GM06990 (cell line): ENCODE measurements around the gene DYSF.

Experiments
- DNase-seq: peaks from one replicate; pipeline ENCODE4 v3.0.0-alpha.2; 2011; ENCODE audit not compliant: insufficient read length; ENCODE audit errors: extremely low read depth
- H3K27me3 ChIP-seq: replicated peaks from 2 replicates; pipeline ENCODE4 v1.6.0; 2011; ENCODE audit warnings: low read length; ENCODE audit not compliant: control insufficient read depth, insufficient read depth
- H3K36me3 ChIP-seq: 2 replicates; pipeline ENCODE4 v1.5.1; 2011; ENCODE audit warnings: low read length; ENCODE audit not compliant: control insufficient read depth, insufficient read depth
- H3K4me3 ChIP-seq: replicated peaks from 2 replicates; pipeline ENCODE4 v1.5.1; 2011; ENCODE audit warnings: low read depth, mild to moderate bottlenecking, control low read depth, low read length
- TF ChIP-seq, protein P1 (sequence below): IDR thresholded peaks from 2 replicates; pipeline ENCODE4 v1.5.1; 2011; ENCODE audit warnings: low read length, control low read depth, mild to moderate bottlenecking, inconsistent platforms; ENCODE audit not compliant: insufficient read depth, poor library complexity, severe bottlenecking

The DYSF gene

GRCh38 chr2:71683666-71684065 lies 230.3 kb downstream of the DYSF start:
- DNase-seq: no peak
- Histone ChIP-seq H3K27me3 (peaks cover 2% of the 10 kb centered on the region; the same call in 1 of the 2 replicates), H3K36me3 (no peaks in the 10 kb centered on the region), H3K4me3 (no peak overlapping the region)
- TF ChIP-seq, protein P1, sequence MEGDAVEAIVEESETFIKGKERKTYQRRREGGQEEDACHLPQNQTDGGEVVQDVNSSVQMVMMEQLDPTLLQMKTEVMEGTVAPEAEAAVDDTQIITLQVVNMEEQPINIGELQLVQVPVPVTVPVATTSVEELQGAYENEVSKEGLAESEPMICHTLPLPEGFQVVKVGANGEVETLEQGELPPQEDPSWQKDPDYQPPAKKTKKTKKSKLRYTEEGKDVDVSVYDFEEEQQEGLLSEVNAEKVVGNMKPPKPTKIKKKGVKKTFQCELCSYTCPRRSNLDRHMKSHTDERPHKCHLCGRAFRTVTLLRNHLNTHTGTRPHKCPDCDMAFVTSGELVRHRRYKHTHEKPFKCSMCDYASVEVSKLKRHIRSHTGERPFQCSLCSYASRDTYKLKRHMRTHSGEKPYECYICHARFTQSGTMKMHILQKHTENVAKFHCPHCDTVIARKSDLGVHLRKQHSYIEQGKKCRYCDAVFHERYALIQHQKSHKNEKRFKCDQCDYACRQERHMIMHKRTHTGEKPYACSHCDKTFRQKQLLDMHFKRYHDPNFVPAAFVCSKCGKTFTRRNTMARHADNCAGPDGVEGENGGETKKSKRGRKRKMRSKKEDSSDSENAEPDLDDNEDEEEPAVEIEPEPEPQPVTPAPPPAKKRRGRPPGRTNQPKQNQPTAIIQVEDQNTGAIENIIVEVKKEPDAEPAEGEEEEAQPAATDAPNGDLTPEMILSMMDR: no peak

DNA sequence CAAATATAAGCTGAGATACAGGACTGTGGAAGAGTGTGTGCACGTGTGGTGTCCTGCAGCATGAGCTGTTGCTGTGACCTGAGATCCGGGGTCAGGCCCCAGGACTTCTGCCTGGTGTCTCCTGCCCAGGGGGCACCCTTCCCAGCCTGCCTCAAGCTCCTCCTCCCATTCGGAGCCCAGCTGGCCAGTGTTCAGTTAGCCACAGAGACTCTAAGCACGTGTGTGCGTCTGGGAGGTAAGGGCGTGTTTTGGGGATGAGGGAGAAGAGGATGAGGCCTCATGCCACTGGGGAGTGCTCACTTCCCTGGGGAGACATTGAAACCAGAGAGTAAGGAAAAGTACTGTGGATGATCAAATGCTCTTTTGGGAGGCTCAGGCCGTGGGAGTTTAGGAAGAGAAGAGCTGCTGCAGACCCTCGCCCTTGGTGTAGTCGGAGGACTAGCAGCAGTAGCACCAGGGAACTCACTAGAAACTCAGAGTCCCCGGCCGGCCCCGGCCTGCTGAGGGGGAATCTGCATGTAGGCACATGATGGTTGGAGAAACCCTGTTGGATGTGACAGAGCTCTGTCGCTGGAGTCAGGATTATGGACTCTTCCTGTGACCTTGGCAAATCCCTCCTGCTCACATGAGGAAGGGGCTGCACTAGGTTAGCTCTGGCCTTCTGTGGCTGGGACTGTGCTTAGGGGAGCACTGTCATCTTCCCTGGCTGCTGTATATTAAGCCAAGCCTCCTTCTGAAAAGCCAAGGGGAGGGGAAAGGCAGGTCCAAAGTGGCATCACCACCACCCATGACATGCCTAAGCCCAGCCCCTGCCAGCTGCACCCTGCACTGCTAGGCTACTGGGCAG lies 231.1 kb downstream of the DYSF start:
- no peaks in the 10 kb centered on the region for H3K36me3 ChIP-seq
- no peak for DNase-seq
- TF ChIP-seq, protein P1: no peak
- H3K4me3 ChIP-seq: no peak overlapping the region
- H3K27me3 ChIP-seq: peaks cover 2% of the 10 kb centered on the region; the same call in 1 of the 2 replicates

GRCh38 chr2:71685073-71685848 lies 231.9 kb downstream of the DYSF start:
- Histone ChIP-seq H3K4me3 (no peak overlapping the region), H3K27me3 (peaks cover 2% of the 10 kb centered on the region; the same call in 1 of the 2 replicates), H3K36me3 (no peaks in the 10 kb centered on the region)
- no peak for DNase-seq
- TF ChIP-seq, protein P1: no peak

DNA sequence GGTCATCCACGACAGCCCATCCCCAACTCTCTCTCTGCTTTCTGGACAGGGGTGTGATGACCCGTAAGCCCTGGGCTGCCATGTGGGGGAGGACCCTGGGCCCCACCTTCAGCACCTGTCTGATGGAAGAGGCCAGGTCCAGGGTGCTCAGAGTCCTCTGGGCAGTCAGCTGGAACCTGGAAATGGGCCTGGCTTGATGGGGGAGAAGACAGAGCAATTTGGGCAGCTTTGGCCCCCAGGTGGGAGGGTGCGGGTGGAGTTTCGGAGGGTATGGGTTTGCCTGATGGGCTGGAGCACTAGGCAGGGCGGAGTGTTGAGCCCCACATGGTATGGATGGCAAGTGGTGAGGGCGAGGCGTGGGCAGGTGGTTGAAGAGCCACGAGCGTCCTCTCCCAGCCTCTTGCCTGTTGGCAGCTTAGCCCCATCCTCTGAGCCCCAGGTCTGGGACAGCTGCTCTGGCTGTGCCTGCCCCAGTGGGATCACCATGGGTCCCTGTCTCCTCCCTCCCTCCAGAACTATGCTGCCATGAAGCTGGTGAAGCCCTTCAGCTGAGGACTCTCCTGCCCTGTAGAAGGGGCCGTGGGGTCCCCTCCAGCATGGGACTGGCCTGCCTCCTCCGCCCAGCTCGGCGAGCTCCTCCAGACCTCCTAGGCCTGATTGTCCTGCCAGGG lies 232.7 kb downstream of the DYSF start:
- no peak for DNase-seq

GRCh38 chr2:71686781-71687180 lies 233.4 kb downstream of the DYSF start:
- H3K27me3 ChIP-seq: no peaks in the 10 kb centered on the region; the same call in 1 of the 2 replicates
- no peak for DNase-seq
- H3K4me3 ChIP-seq: no peak overlapping the region
- TF ChIP-seq, protein P1: no peak
- H3K36me3 ChIP-seq: no peaks in the 10 kb centered on the region

More for the DNA sequence above, 232.7 kb downstream of the DYSF start:
- H3K27me3 ChIP-seq: peaks cover 1% of the 10 kb centered on the region; the same call in 1 of the 2 replicates
- H3K4me3 ChIP-seq: no peak overlapping the region
- TF ChIP-seq, protein P1: no peak
- H3K36me3 ChIP-seq: no peaks in the 10 kb centered on the region
